ENCODE data around the gene VAMP1.
"Not testable (repeated sequence)": the region's sequence is repeated elsewhere in the genome, so short reads cannot be mapped to it uniquely, and the experiment has no call there.

VAMP1 gene, protein sequence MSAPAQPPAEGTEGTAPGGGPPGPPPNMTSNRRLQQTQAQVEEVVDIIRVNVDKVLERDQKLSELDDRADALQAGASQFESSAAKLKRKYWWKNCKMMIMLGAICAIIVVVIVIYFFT
- total RNA-seq = 15.1 to 47.1 reads per million in 2 experiments

DNA sequence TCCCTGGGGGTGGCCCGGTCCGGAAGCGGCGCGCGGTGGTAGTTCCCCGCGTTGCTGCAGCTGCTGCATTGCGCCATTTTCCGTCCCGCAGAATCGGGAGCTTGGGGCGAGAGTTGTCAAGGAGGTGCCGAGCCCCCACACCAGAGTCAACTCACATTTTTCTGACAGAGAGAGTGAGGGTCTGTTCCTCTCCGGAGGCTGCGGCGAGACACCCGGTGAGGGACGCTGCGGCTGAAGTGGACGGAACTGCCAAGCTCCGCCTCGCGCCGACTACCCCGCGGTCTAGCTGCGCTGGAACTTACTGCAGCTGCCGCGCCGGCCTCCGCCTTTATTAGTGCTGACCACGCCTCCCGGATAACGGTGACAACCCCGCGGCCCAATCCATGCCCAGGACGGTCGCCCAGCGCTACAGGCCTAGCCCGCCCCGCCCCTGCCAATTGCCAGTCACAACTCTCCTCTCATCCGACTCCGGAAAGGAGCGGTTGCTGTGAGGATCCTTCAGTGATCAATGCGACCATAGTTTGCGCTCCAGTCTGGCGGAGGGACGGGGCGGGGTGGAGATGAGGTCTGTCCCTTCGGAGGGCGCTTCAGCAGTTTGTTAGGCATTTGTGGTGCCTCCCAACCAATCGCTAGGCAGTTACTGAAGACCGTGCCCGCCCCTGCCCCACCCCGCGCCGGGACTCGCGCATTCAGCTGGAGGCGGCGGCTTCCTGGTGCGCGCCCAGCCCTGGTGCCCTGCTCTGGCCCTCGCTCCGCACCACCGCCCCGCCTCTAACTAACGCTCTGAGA lies at the start of gene VAMP1:
Gene VAMP1, minus strand, starts transcription at position 303 of the 789 bp plus-strand sequence. Its CDS starts 146 bp downstream, at position 157.
- peak; percentile 96 for DNase-seq (ENCODE audit: low read depth)

DNA sequence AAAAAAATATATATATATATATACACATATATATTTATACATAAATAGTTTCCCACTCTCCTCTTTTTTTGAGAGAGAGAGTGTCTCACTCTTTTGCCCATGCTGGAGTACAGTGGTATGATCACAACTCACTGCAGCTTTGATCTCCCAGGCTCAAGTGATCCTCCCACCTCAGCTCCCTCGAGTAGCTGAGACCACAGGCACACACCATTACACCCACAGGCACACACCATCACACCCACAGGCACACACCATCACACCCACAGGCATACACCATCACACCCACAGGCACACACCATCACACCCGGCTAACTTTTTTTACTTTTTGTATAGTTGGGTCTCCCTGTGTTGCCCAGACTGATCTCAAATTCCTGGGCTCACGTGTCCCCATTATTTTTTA lies 49.7 kb upstream of the VAMP1 start:
- no peak for DNase-seq (ENCODE audit: low read depth)

DNA sequence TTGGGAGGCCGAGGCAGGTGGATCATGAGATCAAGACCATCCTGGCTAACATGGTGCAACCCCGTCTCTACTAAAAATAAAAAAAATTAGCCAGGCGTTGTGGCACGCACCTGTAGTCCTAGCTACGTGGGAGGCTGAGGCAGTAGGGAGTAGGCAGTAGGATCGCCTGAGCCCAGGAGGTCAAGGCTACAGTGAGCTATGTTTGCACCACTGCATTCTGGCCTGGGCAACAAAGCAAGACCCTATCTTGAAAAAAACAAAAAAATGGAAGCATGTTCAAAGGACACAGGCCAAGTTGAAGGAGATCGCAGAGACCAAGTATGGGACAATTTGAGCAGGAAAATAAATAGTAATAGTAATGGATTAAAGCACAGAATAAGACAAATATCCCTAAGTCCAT lies 37.6 kb upstream of the VAMP1 start:
- no peak for DNase-seq (ENCODE audit: low read depth)

DNA sequence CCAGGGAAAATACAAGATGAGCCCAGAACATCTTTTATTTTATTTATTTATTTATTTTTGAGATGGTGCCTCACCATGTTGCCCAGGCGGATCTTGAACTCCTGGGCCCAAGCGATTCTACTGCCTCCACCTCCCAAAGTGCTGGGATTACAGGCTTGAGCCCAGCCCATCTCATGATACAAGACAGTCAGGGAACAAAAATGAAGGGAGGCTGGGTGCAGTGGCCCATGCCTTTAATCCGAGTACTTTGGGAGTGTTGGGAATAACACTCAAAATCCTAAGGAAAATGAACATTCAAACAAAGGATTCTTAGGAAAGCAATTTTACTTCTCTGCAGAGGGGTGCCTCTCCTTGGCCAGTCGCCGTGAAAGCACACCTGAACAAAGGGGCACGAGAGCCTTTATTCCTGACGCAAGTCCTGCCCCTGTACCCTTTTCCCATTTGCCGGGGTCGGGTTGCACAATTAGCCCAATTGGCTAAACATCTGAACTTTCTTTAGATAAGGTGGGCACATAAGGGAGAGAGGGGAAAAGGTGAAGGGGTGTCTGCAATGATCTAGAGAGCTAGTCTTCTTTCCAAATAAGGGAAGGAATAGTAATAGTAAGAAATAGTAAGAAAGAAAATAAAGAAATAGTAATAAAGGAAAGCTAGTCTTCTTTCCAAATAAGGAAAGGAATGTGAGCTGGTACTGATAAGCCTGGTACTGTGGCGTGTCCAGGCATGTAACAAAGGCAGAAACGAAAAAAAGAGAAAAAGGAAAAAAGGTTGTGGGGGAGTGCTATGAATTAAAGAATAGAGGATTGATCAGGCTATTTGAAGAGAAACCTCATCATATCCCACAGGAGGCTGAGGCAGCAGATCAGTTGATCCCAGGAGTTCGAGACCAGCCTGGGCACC lies 36.9 kb upstream of the VAMP1 start:
- no peak for DNase-seq (ENCODE audit: low read depth)

DNA sequence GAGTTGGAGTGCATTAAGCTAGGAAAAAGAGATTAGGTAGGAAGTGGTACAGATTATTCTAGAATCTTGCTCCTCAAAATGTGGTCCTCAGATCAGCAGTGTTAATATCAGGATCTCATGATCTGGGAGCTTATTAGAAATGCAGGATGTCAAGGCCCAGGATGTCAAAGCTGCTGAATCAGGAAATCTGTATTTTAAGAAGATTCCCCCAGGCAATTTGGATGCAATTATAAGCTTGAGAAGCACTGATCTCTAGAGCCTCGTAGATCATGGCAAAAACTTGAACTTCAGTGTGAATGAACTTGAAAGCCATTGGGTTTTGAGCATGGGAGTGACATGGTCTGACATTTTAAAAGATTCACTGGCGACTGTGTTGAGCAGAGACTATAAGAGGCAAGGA lies 30.0 kb upstream of the VAMP1 start:
- DNase-seq (ENCODE audit: low read depth) = no peak

DNA sequence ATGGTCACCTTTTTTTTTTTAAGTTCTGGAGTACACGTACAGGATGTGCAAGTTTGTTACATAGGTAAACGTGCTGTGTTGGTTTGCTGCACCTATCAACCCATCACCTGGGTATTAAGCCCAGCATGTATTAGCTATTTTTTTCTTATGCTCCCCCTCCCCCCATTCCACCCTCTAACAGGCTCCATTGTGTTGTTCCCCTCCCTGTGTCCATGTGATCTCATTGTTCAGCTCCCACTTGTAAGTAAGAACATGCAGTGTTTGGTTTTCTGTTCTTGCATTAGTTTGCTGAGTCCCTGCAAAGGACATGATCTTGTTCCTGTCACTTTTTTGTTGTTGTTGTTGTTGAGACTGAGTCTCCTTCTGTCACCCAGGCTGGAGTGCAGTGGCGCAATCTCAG lies 26.8 kb upstream of the VAMP1 start:
- DNase-seq (ENCODE audit: low read depth) = not testable (repeated sequence)

DNA sequence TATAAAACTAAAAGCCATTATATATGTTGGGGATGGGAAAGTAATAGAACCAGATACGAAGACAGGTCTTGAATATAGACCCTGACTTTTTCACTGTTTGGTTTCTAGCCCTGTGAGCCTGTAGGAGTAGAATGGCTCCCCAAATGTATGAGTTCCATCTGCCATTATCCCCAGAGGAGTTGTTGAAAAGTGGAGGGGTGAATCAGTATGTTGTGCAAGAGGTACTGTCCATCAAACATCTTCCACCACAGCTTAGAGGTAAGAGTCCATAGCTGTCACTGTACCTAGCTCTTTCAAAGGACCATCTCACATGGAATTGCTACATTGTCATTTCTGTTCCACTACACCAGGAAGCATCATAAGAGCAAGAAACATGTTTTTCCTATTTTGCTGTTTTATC lies 24.5 kb upstream of the VAMP1 start:
- no peak for DNase-seq (ENCODE audit: low read depth)

DNA sequence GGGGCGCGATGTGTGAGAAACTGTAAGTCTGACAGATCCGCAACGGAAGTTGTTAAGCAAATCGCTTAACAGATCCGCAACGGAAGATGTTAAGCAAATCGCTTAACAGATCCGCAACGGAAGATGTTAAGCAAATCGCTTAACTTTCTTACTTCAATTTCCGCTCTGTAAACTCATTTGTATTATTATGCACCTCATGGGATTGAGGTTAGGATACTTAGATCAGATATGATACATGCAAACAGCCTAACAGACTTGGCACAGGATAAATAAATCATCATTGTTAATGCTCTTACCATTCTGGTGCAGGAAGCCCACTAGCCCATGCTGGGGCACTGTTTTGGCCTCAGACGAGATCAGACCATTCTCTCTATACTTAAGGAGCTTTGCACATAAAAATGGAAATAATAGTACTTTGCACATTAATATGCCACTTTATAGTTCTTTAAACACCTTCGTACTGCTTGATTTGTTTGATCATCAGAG lies 23.8 kb upstream of the VAMP1 start:
- DNase-seq (ENCODE audit: low read depth) = no peak

DNA sequence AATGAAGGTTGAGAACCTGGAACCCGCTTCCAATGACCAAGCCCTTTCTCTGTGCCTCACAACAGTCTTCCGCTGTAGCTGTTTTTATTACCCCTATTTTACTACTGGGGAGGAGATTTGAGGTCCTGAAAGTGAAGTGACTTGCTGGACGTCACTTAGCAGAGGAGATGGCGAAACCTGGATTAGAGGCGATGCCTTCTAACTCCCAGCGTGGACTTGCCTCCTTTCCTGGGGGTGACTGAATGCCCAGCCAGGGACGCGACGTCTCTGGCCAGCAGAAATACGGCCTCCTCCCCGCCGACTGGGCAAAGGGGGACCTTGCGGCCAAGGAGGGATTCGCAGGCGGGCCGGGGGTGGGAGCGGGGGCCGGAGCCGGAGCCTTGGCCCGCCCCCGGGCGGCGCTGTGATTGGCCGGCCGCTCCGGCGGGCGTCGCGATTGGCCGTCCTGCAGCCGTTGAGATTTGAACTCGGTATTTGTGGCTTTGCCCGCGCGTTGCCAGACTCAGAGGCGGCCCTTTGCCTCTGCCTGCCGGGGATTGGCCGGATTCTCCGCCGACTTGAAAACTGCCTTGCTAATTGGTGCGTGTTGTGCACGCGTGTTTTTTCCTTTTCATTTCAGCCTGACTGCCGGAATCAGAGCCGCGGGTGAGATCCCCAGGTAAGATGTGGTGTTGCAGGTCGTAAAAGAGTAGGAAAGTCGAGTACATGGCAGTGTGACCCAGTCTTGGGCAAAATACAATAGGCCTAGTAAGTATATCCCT lies 23.2 kb upstream of the VAMP1 start, which contains the start of gene NCAPD2:
Gene NCAPD2, plus strand, starts transcription at position 606 of the 761 bp plus-strand sequence. CDS start 997 bp downstream, outside the sequence.
- DNase-seq (ENCODE audit: low read depth) = peak; percentile 93

DNA sequence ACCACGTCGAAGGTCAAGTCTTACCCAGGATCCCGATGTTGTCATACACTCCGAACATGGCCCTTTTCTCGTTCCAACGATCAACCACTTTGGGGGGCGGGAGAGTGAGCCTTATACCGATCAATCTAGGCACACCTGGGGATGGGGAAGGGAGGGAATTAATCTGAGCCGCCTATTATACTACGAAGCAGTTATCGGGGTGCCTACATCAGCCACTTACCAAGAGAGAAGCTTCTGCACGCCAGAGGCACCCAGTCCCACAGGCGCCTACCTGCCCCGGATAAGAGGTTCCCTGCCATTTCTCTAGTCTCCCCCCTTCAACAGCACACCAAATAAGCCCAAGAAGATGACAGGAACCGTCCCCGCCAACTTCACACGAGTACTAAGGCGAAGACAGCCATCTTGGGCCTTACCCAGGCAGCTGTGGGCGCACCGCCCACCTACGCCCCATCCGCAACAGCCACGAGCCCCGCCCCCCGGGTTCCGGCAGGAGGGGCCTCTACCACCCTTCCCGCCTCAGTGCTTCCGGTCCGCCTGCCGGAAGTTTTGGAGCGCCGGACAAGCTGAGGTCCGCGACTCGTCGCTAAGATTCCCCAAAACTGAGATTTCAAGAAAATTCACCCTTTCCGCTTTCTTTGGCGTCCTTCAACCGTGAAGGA lies 22.5 kb upstream of the VAMP1 start, which contains the start of gene MRPL51:
Gene MRPL51, minus strand, starts transcription at position 425 of the 659 bp plus-strand sequence. Its CDS starts 126 bp downstream, at position 299.
- DNase-seq (ENCODE audit: low read depth) = peak; percentile 93

DNA sequence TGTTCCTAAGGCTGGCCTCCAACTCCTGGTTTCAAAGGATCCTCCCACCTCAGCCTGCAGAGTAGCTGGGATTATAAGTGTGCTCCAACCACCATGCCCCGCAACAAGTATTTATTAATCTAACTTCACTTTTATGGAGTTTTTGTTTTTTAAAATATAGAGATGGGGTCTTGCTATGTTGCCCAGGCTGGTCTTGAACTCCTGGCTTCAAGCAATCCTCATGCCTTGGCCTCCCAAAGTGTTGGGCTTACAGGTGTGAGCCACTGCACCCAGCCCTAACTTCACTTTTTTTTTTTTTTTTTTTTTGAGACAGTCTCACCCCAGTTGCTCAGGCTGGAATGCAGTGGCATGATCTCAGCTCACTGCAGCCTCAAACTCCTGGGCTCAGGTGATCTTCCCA lies 20.2 kb upstream of the VAMP1 start:
- DNase-seq (ENCODE audit: low read depth) = not testable (repeated sequence)

DNA sequence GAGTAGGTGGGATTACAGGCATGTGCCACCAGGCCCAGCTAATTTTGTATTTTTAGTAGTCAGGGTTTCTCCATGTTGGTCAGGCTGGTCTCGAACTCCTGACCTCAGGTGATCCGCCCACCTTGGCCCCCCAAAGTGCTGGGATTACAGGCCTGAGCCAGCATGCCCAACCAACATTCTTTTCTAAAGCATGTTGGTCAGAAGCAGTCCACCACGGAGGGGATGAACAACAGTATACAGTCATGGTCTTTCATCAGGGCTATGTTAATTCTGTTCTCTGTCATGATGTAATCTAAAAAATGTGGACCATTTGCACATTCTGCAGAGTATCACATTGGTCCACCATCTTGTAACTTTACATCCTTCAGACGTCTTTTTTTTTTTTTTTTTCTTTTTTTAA lies 19.0 kb upstream of the VAMP1 start:
- DNase-seq (ENCODE audit: low read depth) = no peak

DNA sequence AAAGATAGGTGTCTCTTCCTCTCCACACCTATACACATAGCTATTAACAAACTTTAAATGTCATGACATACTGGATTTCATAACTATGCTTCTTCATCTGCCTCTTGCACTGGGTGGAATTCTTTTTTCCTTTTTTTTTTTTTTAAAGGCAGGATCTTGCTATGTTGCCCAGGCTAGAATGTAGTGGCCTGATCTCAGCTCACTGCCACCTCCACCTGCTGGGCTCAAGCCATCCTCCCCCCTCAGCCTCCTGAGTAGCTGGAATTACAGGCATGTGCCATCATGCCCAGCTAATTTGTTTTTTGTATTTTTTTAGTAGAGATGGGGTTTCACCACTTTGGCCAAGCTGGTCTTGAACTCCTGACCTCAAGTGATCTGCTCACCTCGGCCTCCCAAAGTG lies 17.8 kb upstream of the VAMP1 start:
- no peak for DNase-seq (ENCODE audit: low read depth)

DNA sequence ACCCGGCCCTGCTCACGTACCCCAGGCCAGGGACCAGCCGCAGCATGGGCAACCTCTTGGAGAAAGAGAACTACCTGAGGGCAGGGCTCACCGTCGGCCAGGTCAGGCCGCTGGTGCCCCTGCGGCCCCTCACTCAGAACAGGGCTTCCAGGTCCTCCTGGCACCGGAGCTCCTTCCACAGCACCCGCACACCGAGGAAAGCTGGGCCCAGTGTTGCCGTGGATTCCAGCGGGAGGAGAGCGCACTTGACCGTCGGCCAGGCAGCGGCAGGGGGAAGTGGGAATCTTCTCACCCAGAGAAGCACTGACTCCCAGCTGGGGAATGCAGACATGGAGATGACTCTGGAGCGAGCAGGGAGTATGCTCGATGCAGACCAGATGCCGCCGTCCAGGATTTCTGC lies 7.9 kb upstream of the VAMP1 start:
- DNase-seq (ENCODE audit: low read depth) = no peak

DNA sequence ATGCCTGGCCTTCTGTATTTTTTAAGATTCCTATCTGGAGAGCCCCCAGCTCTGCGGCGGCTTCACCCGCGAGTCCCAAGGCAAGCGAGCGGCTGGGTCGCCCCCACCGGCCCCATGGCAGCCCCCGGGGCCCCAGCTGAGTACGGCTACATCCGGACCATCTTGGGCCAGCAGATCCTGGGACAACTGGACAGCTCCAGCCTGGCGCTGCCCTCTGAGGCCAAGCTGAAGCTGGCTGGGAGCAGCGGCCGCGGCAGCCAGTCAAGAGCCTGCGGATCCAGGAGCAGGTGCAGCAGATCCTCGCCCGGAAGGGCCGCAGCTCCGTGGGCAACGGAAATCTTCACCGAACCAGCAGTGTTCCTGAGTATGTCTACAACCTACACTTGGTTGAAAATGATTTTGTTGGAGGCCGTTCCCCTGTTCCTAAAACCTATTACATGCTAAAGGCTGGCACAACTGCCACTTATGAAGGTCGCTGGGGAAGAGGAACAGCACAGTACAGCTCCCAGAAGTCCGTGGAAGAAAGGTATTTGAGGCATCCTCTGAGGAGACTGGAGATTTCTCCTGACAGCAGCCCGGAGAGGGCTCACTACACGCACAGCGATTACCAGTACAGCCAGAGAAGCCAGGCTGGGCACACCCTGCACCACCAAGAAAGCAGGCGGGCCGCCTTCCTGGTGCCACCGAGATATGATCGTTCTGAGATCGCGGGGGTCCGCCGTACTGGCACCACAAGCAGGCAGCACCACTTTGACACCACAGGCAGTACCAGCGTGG lies 7.3 kb upstream of the VAMP1 start:
- DNase-seq (ENCODE audit: low read depth) = not testable (repeated sequence)

DNA sequence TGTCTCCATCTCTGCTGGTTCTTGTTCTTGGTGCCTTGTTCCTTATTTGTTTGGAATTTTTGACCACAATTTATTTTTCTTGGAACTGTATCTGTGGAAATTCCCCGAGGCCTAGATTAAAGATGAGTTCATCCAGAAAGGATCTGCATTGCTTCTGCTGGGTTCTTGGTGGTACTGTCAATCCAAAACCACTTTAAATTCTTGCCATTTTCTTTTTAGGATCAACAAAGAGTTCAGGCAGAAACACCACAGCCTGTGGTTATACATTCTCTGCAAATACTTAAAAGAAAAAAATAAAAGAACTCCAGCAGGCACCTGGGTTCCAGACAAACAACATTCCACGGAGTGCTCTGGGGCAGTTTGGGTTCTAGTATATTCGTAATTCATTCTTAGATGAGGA lies 6.0 kb upstream of the VAMP1 start:
- DNase-seq (ENCODE audit: low read depth) = no peak

DNA sequence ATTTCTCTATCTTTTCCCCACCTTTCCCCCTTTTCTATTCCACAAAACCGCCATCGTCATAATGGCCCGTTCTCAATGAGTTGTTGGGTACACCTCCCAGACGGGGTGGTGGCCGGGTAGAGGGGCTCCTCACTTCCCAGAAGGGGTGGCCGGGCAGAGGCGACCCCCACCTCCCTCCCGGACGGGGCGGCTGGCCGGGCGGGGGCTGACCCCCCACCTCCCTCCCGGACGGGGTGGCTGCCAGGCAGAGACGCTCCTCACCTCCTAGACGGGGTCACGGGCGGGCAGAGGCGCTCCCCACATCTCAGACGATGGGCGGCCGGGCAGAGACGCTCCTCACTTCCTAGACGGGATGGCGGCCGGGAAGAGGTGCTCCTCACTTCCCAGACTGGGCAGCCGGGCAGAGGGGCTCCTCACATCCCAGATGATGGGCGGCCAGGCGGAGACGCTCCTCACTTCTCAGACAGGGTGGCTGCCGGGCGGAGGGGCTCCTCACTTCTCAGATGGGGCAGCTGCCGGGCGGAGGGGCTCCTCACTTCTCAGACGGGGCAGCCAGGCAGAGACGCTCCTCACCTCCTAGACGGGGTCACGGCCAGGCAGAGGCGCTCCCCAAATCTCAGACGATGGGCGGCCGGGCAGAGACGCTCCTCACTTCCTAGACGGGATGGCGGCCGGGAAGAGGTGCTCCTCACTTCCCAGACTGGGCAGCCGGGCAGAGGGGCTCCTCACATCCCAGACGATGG lies 4.9 kb upstream of the VAMP1 start:
- not testable (repeated sequence) for DNase-seq (ENCODE audit: low read depth)

DNA sequence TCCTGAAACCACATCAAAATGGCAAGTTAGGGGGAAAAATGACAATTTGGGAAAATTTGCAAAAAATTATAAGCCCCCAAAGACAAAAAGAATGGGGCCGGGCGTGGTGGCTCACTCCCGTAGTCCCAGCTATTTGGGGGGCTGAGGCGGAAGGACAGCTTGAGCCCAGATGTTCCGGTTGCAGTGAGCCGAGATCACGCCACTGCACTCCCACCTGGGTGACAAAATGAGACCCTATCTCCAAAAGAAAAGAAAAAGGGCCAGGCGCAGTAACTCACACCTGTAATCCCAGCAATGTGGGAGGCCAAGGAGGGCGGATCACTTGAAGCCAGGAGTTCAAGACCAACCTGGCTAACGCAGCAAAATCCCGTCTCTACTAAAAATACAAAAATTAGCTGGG lies 2.0 kb upstream of the VAMP1 start:
- no peak for DNase-seq (ENCODE audit: low read depth)

DNA sequence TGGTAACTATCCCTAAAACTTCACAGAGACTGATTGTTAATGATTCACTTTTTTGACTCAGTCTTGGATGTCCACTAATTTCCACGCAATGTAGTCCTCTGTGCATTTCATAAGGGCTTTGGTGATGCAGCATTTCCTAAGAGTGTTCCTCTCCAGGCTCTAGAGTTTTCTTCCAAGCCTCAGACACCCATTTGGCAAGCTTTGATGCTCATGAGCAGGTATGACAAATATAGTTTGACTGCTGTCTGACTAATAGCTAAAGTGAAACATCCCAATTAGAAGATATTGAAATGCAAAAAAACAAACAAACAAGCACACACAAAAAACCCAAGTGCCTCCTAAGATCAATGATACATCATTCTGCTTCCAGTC lies 1.5 kb upstream of the VAMP1 start:
- no peak for DNase-seq (ENCODE audit: low read depth)
